22Rv1 (cell line): Measurements from ENCODE around the gene CITED1.

ENCODE experiments used
- H3K27ac ChIP-seq: fragments of 450-650 bp; 2 replicates; pipeline ENCODE4 v1.5.1; 2017
- CTCF ChIP-seq: fragments of 450-650 bp; IDR thresholded peaks from 2 replicates; pipeline ENCODE4 v1.5.1; 2017; ENCODE audit warnings: mild to moderate bottlenecking
- ZFX ChIP-seq: fragments of 450-650 bp; IDR thresholded peaks from 2 replicates; pipeline ENCODE4 v1.6.1; 2017; ENCODE audit warnings: antibody characterized with exemption, borderline replicate concordance

The CITED1 gene

GRCh38 chrX:72297953-72298730 is 7.6 kb downstream of the CITED1 start:
- peak; percentile 14; the same call in 1 of the 2 replicates for TF ChIP-seq CTCF
- no peak for TF ChIP-seq ZFX
- H3K27ac ChIP-seq: no peak overlapping the region

- H3K27ac ChIP-seq: no peak overlapping the region
- TF ChIP-seq ZFX (no peak), CTCF (no peak)
Measured at GRCh38 chrX:72296991-72297390, 8.7 kb downstream of the CITED1 start.

GRCh38 chrX:72295745-72296144 is 10.0 kb downstream of the CITED1 start:
- TF ChIP-seq CTCF (no peak), ZFX (no peak)

GRCh38 chrX:72294497-72294896 is 11.2 kb downstream of the CITED1 start:
- H3K27ac ChIP-seq: no peak overlapping the region
- no peak for TF ChIP-seq CTCF
- no peak for TF ChIP-seq ZFX

More at GRCh38 chrX:72295745-72296144, 10.0 kb downstream of the CITED1 start:
- no peak overlapping the region for H3K27ac ChIP-seq

GRCh38 chrX:72282302-72282701 is 23.4 kb downstream of the CITED1 start:
- no peak for TF ChIP-seq CTCF
- TF ChIP-seq ZFX: no peak
- no peak overlapping the region for H3K27ac ChIP-seq

- TF ChIP-seq ZFX (no peak), CTCF (no peak)
- no peak overlapping the region for H3K27ac ChIP-seq
Measured at GRCh38 chrX:72280321-72280845, 25.3 kb downstream of the CITED1 start.

GRCh38 chrX:72276478-72276953 is 29.2 kb downstream of the CITED1 start:
- TF ChIP-seq ZFX (no peak), CTCF (no peak)

More at GRCh38 chrX:72276478-72276953, 29.2 kb downstream of the CITED1 start:
- H3K27ac ChIP-seq: peak overlapping the region; percentile 72
